Frontal cortex (tissue), 4 donors: ENCODE measurements around the gene CDRT15. TPM values are rescaled to one million over a fixed set of nuclear protein-coding genes. Genes with fewer than 3 reads are reported as not detected.
"Not testable (repeated sequence)": the region's sequence is repeated elsewhere in the genome, so short reads cannot be mapped to it uniquely, and the experiment has no call there.

Experiments used
- DNase-seq, 2 donors: peaks; one replicate each; pipeline ENCODE4 v3.0.0; 2012; ENCODE audit warnings: low spot score in 2 of 2
- FAIRE-seq: peaks from 2 replicates; lab custom pipeline; 2012; peaks lifted over from hg19 to GRCh38; lab: Jason Lieb, UNC
- total RNA-seq: library from RNA; depleted of rRNA; stranded (reverse); fragments of >200 nt; gene quantifications from one replicate; pipeline ENCODE4 v1.2.3, GENCODE V29; 2014
- donor health status: control.
- donor health status: control.
- donor health status: control.

Gene CDRT15
- total RNA-seq, 1 donor from 2014 or later, result not detected

DNA sequence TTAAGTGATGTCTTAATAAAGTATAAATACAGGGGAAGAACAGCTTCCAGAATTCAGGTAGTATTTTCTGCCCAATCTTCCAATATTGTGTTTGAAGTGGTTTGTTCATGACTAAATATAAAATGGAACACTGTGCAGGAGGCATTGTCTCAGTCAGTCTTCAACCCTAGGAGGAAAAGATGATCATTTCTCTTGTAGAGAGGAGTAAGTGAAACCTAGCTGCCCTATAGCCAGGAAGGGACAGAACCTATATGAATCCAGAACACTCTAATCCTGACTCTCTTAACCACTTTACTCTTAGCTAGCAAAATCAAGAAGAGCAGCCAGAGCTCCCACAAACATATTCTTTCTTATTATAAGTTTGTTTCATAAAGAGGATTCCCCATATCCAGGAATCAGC lies 45.2 kb downstream of the CDRT15 start:
- DNase-seq, FAIRE-seq: not testable (repeated sequence)

DNA sequence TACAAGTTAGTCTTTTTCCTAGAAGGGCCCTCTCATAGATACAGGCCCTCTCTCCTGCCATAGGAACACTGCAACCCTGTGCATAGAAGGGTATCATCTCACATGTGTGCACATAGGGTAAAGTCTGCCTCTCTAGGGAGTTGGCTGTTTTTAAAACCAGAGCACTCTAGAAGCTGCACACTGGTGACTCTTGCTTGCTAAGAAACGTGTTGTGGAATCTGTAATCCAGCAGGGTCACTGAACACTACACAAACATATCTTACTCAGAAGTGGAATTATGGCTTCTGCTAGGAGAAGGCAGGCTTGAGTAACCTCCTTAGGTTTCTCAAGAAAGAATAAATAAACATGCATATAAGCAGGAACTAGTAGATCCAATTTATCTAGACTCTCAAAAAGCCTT lies 45.9 kb downstream of the CDRT15 start:
- DNase-seq, FAIRE-seq: not testable (repeated sequence)

DNA sequence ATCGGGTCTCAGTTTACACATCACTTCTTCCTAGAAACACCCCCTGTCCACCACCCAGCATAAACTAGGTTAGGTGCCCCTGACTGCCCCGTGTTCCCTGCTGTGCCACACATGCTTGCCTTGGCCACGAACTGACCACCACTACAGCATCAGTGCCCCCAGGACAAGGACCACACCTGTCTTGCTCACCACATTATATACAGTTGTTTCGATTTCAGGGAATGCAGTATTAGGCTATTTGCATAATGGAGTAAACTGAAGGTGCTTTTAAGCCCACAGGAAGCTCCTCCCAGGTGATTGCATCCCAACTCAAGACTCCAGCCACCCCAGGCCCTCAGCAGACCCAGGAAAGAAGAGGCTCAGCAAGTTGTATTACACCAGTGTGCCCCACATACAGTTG lies 50.2 kb downstream of the CDRT15 start:
- not testable (repeated sequence) for FAIRE-seq, DNase-seq

Other genes starting within 250 kb of the CDRT15 start
- 11.8 TPM for gene COX10, start 167.4 kb downstream of the CDRT15 start, total RNA-seq
- 1.6 TPM for gene HS3ST3B1, start 64.2 kb upstream of the CDRT15 start, total RNA-seq